ENCODE data around the gene DLG5. TPM values are rescaled to one million over a fixed set of nuclear protein-coding genes. Genes with fewer than 3 reads are reported as not detected.
A peak's percentile ranks its signal among the peaks of the same experiment; 100 is the strongest.

DLG5 gene
- total RNA-seq, 1 donor from 2014 or later, result 64.5 TPM

DNA sequence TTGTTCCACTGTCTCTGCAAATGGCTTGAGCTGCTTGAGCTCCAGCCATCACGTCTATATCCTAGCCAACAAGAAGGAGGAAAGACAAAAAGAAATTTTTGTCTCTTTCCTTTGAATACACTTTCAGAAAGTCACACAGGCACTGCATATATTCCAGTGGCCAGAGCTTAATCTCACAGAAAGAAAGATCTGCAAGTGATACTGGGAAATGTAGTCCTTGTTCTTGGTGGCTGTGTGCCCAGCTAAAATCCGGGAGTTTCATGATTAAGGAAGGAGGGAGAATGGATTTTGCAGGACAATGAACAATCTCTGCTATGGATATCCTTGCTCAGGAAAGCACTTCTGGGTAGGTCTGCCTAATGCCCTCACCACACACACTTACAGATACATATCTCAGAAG is 19.5 kb upstream of the DLG5 start:
- no peak for TF ChIP-seq CTCF (IDR thresholded peaks at IDR 0.05; ENCODE audit: unreplicated experiment)
- no peak for DNase-seq (ENCODE audit: low spot score)

DNA sequence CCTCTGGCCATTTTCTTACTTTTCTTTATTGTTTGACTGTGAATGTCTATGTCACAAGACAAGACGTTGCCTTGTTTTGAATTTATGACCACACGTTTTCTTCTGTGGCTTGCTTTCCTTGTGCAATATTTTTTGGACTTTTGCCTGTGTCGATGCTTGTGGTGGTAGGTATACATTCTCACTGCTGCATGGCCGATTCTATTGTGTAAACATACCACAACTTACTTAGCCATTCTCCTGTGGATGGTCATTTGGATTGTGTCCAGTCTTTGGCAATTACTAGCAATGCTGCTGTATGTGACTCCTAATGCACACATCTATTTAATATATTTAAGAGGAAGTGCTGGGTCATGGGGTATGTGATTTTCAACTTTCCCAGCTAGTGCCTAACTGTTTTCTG is 18.0 kb upstream of the DLG5 start:
- no peak overlapping the region for H3K27ac Mint-ChIP-seq (ENCODE audit: unreplicated experiment)
- no peak for DNase-seq (ENCODE audit: low spot score)
- peaks cover 9% of the 10 kb centered on the region for H3K27me3 Mint-ChIP-seq (ENCODE audit: unreplicated experiment)

More for the DNA sequence above, 19.5 kb upstream of the DLG5 start:
- H3K27me3 Mint-ChIP-seq (ENCODE audit: unreplicated experiment), result peaks cover 9% of the 10 kb centered on the region
- no peaks in the 10 kb centered on the region for H3K9me3 Mint-ChIP-seq (ENCODE audit: unreplicated experiment)
- no peak overlapping the region for H3K4me3 Mint-ChIP-seq (ENCODE audit: unreplicated experiment)
- H3K4me1 Mint-ChIP-seq (ENCODE audit: unreplicated experiment), result peaks cover 21% of the 10 kb centered on the region
- no peak overlapping the region for H3K27ac Mint-ChIP-seq (ENCODE audit: unreplicated experiment)
- H3K36me3 Mint-ChIP-seq (ENCODE audit: low read depth, unreplicated experiment), result no peaks in the 10 kb centered on the region

GRCh38 chr10:77943121-77943901 is 16.8 kb upstream of the DLG5 start:
- peaks cover 28% of the 10 kb centered on the region for H3K4me1 Mint-ChIP-seq (ENCODE audit: unreplicated experiment)
- peak overlapping the region; percentile 16 for H3K27ac Mint-ChIP-seq (ENCODE audit: unreplicated experiment)
- peaks cover 8% of the 10 kb centered on the region for H3K27me3 Mint-ChIP-seq (ENCODE audit: unreplicated experiment)
- no peak for DNase-seq (ENCODE audit: low spot score)
- TF ChIP-seq CTCF (IDR thresholded peaks at IDR 0.05; ENCODE audit: unreplicated experiment), result no peak
- H3K4me3 Mint-ChIP-seq (ENCODE audit: unreplicated experiment), result no peak overlapping the region
- H3K9me3 Mint-ChIP-seq (ENCODE audit: unreplicated experiment), result no peaks in the 10 kb centered on the region
- H3K36me3 Mint-ChIP-seq (ENCODE audit: low read depth, unreplicated experiment), result no peaks in the 10 kb centered on the region

More for the DNA sequence above, 18.0 kb upstream of the DLG5 start:
- no peak overlapping the region for H3K4me3 Mint-ChIP-seq (ENCODE audit: unreplicated experiment)
- peaks cover 28% of the 10 kb centered on the region for H3K4me1 Mint-ChIP-seq (ENCODE audit: unreplicated experiment)
- H3K36me3 Mint-ChIP-seq (ENCODE audit: low read depth, unreplicated experiment), result no peaks in the 10 kb centered on the region
- no peak for TF ChIP-seq CTCF (IDR thresholded peaks at IDR 0.05; ENCODE audit: unreplicated experiment)
- H3K9me3 Mint-ChIP-seq (ENCODE audit: unreplicated experiment), result no peaks in the 10 kb centered on the region

- Mint-ChIP-seq H3K4me3 (ENCODE audit: unreplicated experiment) (no peak overlapping the region), H3K36me3 (ENCODE audit: low read depth, unreplicated experiment) (no peaks in the 10 kb centered on the region), H3K27me3 (ENCODE audit: unreplicated experiment) (peaks cover 8% of the 10 kb centered on the region), H3K9me3 (ENCODE audit: unreplicated experiment) (no peaks in the 10 kb centered on the region), H3K4me1 (ENCODE audit: unreplicated experiment) (peaks cover 37% of the 10 kb centered on the region), H3K27ac (ENCODE audit: unreplicated experiment) (peak overlapping the region; percentile 43)
- TF ChIP-seq CTCF (IDR thresholded peaks at IDR 0.05; ENCODE audit: unreplicated experiment), result no peak
- DNase-seq (ENCODE audit: low spot score), result no peak
Measured at GRCh38 chr10:77941790-77942189, 15.2 kb upstream of the DLG5 start.

DNA sequence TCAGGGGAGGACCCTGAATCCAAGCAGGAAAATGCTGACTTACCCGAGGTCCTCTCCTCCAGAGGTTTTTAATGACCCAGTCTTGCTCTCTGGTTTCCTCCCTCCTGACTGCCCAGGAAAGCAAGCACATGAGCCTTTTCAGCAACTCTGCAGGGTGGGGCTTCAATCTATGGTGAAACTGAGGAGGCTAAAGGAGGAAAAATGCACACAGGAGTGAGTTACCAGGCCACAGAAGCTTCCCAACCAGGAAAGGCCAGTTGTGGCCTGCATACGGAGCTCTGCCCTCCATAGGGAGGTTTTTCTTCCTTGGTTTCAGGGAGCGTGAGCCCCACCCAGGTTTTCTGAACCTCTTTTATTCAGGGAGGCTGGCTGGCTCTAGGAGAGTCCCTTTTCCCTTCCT is 14.1 kb upstream of the DLG5 start:
- Mint-ChIP-seq H3K9me3 (ENCODE audit: unreplicated experiment) (no peaks in the 10 kb centered on the region), H3K27ac (ENCODE audit: unreplicated experiment) (no peak overlapping the region)

More for the DNA sequence above, 14.1 kb upstream of the DLG5 start:
- no peak for TF ChIP-seq CTCF (IDR thresholded peaks at IDR 0.05; ENCODE audit: unreplicated experiment)
- Mint-ChIP-seq H3K4me1 (ENCODE audit: unreplicated experiment) (peaks cover 44% of the 10 kb centered on the region), H3K4me3 (ENCODE audit: unreplicated experiment) (no peak overlapping the region), H3K36me3 (ENCODE audit: low read depth, unreplicated experiment) (no peaks in the 10 kb centered on the region), H3K27me3 (ENCODE audit: unreplicated experiment) (peaks cover 8% of the 10 kb centered on the region)
- DNase-seq (ENCODE audit: low spot score), result no peak

Measured in endothelial cell (in vitro differentiated cells).